ENCODE data around the gene MYPOP. TPM values are rescaled to one million over a fixed set of nuclear protein-coding genes. Genes with fewer than 3 reads are reported as not detected.

The MYPOP gene
- total and polyA plus RNA-seq, 2 of the 13 experiments (the other 11 are each of a cell fraction or from before 2014, with no cell fraction given), result 2.3 to 2.7 TPM

DNA sequence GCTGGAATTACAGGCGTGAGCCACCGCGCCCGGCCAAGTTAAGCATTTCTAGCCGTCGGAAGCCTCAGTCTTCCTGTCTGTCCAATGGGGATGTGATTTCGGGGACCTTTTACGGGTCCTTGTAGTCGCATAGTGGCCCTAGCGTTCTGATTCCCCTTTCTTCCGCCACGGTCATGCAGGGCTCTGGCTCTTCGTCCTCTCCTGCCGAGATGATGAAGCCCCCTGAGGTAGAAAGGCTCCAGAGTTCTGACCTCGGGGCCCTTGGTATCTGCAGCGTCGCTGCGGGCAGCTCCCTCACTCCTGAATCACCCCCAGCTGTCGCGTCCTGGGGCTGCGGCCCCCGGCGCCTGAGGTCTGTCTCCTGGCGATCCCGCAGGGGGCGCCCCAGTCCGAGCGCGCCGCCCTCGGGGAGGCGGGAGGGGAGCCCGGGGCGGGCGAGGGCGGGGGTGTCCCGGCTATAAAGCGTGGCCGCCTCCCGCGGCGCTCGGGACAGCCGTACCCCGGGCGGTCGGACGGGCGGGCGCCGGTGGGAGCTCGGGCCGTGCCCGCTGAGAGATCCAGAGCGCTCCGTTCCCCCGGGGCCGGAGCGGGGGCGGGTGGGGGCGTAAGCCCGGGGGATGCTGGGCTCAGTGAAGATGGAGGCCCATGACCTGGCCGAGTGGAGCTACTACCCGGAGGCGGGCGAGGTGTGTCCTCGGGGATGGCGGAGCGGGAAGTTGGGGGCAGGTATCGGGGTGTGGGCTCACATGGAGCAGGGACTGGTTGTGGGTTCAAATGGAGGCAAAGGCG lies 38.4 kb downstream of the MYPOP start, which contains the start of gene FOXA3 (continued):
- TF ChIP-seq, protein P1, sequence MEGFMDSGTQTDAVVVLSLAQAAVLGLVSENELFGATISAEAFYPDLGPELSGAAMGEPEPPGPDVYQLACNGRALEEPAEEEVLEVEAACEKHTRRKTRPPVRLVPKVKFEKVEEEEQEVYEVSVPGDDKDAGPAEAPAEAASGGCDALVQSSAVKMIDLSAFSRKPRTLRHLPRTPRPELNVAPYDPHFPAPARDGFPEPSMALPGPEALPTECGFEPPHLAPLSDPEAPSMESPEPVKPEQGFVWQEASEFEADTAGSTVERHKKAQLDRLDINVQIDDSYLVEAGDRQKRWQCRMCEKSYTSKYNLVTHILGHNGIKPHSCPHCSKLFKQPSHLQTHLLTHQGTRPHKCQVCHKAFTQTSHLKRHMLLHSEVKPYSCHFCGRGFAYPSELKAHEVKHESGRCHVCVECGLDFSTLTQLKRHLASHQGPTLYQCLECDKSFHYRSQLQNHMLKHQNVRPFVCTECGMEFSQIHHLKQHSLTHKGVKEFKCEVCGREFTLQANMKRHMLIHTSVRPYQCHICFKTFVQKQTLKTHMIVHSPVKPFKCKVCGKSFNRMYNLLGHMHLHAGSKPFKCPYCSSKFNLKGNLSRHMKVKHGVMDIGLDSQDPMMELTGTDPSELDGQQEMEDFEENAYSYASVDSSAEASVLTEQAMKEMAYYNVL (CRISPR knock-in tag; IDR thresholded peaks at IDR 0.05; ENCODE audit: borderline replicate concordance), result no peak; the same call in 1 of the 2 replicates
- TF ChIP-seq ZNF224 (CRISPR knock-in tag; IDR thresholded peaks at IDR 0.05) (no peak), HNRNPUL1 (IDR thresholded peaks at IDR 0.05; ENCODE audit: low read depth, low read length) (no peak), TBX2 (CRISPR knock-in tag; IDR thresholded peaks at IDR 0.05; ENCODE audit: borderline replicate concordance) (peak; percentile 56), PITX1 (CRISPR knock-in tag; IDR thresholded peaks at IDR 0.05) (no peak), ZNF792 (CRISPR knock-in tag; IDR thresholded peaks at IDR 0.05) (0 out of 2 replicates have a peak, but pooled peaks have one; percentile 29), TOPORS (CRISPR knock-in tag; IDR thresholded peaks at IDR 0.05) (no peak), ZBTB3 (CRISPR knock-in tag; IDR thresholded peaks at IDR 0.05; ENCODE audit: borderline replicate concordance, low read depth) (no peak), MAFG (CRISPR knock-in tag; IDR thresholded peaks at IDR 0.05) (no peak), ZNF563 (CRISPR knock-in tag; IDR thresholded peaks at IDR 0.05) (peak; percentile 56; the same call in 1 of the 2 replicates)
- TF ChIP-seq, protein P2, sequence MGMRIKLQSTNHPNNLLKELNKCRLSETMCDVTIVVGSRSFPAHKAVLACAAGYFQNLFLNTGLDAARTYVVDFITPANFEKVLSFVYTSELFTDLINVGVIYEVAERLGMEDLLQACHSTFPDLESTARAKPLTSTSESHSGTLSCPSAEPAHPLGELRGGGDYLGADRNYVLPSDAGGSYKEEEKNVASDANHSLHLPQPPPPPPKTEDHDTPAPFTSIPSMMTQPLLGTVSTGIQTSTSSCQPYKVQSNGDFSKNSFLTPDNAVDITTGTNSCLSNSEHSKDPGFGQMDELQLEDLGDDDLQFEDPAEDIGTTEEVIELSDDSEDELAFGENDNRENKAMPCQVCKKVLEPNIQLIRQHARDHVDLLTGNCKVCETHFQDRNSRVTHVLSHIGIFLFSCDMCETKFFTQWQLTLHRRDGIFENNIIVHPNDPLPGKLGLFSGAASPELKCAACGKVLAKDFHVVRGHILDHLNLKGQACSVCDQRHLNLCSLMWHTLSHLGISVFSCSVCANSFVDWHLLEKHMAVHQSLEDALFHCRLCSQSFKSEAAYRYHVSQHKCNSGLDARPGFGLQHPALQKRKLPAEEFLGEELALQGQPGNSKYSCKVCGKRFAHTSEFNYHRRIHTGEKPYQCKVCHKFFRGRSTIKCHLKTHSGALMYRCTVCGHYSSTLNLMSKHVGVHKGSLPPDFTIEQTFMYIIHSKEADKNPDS (CRISPR knock-in tag; IDR thresholded peaks at IDR 0.05), result no peak
- TF ChIP-seq, protein P3, sequence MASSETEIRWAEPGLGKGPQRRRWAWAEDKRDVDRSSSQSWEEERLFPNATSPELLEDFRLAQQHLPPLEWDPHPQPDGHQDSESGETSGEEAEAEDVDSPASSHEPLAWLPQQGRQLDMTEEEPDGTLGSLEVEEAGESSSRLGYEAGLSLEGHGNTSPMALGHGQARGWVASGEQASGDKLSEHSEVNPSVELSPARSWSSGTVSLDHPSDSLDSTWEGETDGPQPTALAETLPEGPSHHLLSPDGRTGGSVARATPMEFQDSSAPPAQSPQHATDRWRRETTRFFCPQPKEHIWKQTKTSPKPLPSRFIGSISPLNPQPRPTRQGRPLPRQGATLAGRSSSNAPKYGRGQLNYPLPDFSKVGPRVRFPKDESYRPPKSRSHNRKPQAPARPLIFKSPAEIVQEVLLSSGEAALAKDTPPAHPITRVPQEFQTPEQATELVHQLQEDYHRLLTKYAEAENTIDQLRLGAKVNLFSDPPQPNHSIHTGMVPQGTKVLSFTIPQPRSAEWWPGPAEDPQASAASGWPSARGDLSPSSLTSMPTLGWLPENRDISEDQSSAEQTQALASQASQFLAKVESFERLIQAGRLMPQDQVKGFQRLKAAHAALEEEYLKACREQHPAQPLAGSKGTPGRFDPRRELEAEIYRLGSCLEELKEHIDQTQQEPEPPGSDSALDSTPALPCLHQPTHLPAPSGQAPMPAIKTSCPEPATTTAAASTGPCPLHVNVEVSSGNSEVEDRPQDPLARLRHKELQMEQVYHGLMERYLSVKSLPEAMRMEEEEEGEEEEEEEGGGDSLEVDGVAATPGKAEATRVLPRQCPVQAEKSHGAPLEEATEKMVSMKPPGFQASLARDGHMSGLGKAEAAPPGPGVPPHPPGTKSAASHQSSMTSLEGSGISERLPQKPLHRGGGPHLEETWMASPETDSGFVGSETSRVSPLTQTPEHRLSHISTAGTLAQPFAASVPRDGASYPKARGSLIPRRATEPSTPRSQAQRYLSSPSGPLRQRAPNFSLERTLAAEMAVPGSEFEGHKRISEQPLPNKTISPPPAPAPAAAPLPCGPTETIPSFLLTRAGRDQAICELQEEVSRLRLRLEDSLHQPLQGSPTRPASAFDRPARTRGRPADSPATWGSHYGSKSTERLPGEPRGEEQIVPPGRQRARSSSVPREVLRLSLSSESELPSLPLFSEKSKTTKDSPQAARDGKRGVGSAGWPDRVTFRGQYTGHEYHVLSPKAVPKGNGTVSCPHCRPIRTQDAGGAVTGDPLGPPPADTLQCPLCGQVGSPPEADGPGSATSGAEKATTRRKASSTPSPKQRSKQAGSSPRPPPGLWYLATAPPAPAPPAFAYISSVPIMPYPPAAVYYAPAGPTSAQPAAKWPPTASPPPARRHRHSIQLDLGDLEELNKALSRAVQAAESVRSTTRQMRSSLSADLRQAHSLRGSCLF (CRISPR knock-in tag; IDR thresholded peaks at IDR 0.05; ENCODE audit: borderline replicate concordance), result no peak
- TF ChIP-seq, protein P4, sequence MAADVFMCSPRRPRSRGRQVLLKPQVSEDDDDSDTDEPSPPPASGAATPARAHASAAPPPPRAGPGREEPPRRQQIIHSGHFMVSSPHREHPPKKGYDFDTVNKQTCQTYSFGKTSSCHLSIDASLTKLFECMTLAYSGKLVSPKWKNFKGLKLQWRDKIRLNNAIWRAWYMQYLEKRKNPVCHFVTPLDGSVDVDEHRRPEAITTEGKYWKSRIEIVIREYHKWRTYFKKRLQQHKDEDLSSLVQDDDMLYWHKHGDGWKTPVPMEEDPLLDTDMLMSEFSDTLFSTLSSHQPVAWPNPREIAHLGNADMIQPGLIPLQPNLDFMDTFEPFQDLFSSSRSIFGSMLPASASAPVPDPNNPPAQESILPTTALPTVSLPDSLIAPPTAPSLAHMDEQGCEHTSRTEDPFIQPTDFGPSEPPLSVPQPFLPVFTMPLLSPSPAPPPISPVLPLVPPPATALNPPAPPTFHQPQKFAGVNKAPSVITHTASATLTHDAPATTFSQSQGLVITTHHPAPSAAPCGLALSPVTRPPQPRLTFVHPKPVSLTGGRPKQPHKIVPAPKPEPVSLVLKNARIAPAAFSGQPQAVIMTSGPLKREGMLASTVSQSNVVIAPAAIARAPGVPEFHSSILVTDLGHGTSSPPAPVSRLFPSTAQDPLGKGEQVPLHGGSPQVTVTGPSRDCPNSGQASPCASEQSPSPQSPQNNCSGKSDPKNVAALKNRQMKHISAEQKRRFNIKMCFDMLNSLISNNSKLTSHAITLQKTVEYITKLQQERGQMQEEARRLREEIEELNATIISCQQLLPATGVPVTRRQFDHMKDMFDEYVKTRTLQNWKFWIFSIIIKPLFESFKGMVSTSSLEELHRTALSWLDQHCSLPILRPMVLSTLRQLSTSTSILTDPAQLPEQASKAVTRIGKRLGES (CRISPR knock-in tag; IDR thresholded peaks at IDR 0.05; ENCODE audit: borderline replicate concordance), result no peak
- TF ChIP-seq, protein P5, sequence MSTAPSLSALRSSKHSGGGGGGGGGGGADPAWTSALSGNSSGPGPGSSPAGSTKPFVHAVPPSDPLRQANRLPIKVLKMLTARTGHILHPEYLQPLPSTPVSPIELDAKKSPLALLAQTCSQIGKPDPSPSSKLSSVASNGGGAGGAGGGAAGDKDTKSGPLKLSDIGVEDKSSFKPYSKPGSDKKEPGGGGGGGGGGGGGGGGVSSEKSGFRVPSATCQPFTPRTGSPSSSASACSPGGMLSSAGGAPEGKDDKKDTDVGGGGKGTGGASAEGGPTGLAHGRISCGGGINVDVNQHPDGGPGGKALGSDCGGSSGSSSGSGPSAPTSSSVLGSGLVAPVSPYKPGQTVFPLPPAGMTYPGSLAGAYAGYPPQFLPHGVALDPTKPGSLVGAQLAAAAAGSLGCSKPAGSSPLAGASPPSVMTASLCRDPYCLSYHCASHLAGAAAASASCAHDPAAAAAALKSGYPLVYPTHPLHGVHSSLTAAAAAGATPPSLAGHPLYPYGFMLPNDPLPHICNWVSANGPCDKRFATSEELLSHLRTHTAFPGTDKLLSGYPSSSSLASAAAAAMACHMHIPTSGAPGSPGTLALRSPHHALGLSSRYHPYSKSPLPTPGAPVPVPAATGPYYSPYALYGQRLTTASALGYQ (CRISPR knock-in tag; IDR thresholded peaks at IDR 0.05), result peak; percentile 37; the same call in 1 of the 2 replicates
